HepG2 (cell line): Measurements from ENCODE around the gene FERMT2. TPM values are rescaled to one million over a fixed set of nuclear protein-coding genes. Genes with fewer than 3 reads are reported as not detected.

Experiments
- ATAC-seq: fragments of 200-7000 bp; cut with Tn5 transposase; 3 replicates; pipeline ENCODE4 v1.9.1; 2020; ENCODE audit warnings: mild to moderate bottlenecking, moderate library complexity
- BruUV-seq: library from RNA; stranded (reverse); fragments of 400-500 nt; replicated peaks from 2 replicates; lab custom pipeline; 2021; lab: Mats Ljungman, UMichigan
- CTCF ChIA-PET: fragments of 300-600 bp; formaldehyde crosslinking; extraction: SDS; loops from one replicate; lab custom pipeline; 2021; ENCODE audit warnings: low total read pairs, inconsistent platforms, low intra/inter-chr PET ratio; lab: Yijun Ruan, JAX
- POLR2A ChIA-PET: fragments of 350-600 bp; sonication (Branson Sonifier 250); formaldehyde crosslinking; loops from one replicate; lab custom pipeline; 2020; ENCODE audit warnings: antibody characterized with exemption, inconsistent platforms; lab: Yijun Ruan, JAX
- DNase-seq: peaks from one replicate; pipeline ENCODE4 v3.0.0-alpha.2; 2015; ENCODE audit warnings: low spot score
- FAIRE-seq: peaks from 3 replicates; lab custom pipeline; 2011; peaks lifted over from hg19 to GRCh38; lab: Jason Lieb, UNC
- H2AFZ ChIP-seq: one replicate; pipeline ENCODE4 v1.6.1; 2011; ENCODE audit warnings: low read length, inconsistent platforms
- H3K27ac ChIP-seq: fragments of 300-600 bp; 3 replicates; pipeline ENCODE4 v1.8.0; 2011; ENCODE audit warnings: mixed run types, mild to moderate bottlenecking, mixed read lengths, low read length, inconsistent platforms; ENCODE audit not compliant: insufficient read depth; ENCODE audit errors: extremely low read length
- H3K27me3 ChIP-seq, 2 experiments: fragments of 200-600 bp in 1 of 2; 2 replicates in 1 of 2; 3 replicates in 1 of 2; pipeline versions ENCODE4 v1.6.0 to v1.8.0; 2011; ENCODE audit warnings: low read length in 2 of 2, mild to moderate bottlenecking in 2 of 2, moderate library complexity in 2 of 2, inconsistent platforms in 1 of 2; ENCODE audit not compliant: insufficient read depth in 2 of 2, control insufficient read depth in 1 of 2
- H3K36me3 ChIP-seq, 2 experiments: fragments of 200-600 bp in 1 of 2; replicated peaks in 1 of 2; 2 replicates in 1 of 2; 3 replicates in 1 of 2; pipeline versions ENCODE4 v1.5.1 to v1.8.0; 2011; ENCODE audit warnings: low read length in 2 of 2, inconsistent platforms in 1 of 2; ENCODE audit not compliant: insufficient read depth in 2 of 2, control insufficient read depth in 1 of 2
- H3K4me1 ChIP-seq: 2 replicates; pipeline ENCODE4 v1.5.1; 2012; ENCODE audit warnings: low read length, inconsistent platforms; ENCODE audit not compliant: insufficient read depth
- H3K4me2 ChIP-seq: 2 replicates; pipeline ENCODE4 v1.6.0; 2011; ENCODE audit warnings: low read depth, low read length, inconsistent platforms
- H3K4me3 ChIP-seq, 3 experiments: fragments of 200-600 bp in 1 of 3; sonication (generic), shearing (Covaris generic) in 1 of 3; replicated peaks in 1 of 3; 2 replicates each; pipeline ENCODE4 v1.5.1; 2011 to 2016; ENCODE audit warnings: low read length in 3 of 3, inconsistent platforms in 2 of 3, low read depth in 2 of 3, mild to moderate bottlenecking in 2 of 3, control low read depth in 1 of 3, mixed read lengths in 1 of 3; ENCODE audit not compliant: insufficient read depth in 1 of 3
- H3K79me2 ChIP-seq: one replicate; pipeline ENCODE4 v1.6.1; 2011; ENCODE audit warnings: low read length, inconsistent platforms; ENCODE audit not compliant: insufficient read depth
- H3K9ac ChIP-seq: 2 replicates; pipeline ENCODE4 v1.6.0; 2011; ENCODE audit warnings: mild to moderate bottlenecking, low read depth, low read length, inconsistent platforms; ENCODE audit not compliant: insufficient read depth
- H3K9me3 ChIP-seq: 2 replicates; pipeline ENCODE4 v1.5.1; 2012; ENCODE audit warnings: mild to moderate bottlenecking, low read length
- H4K20me1 ChIP-seq: 2 replicates; pipeline ENCODE4 v1.6.0; 2011; ENCODE audit warnings: inconsistent platforms, mild to moderate bottlenecking, low read length, moderate library complexity; ENCODE audit not compliant: insufficient read depth
- FOXP1 ChIP-seq, 2 experiments: fragments of 450-650 bp in 1 of 2; IDR thresholded peaks; 2 replicates each; pipeline ENCODE4 v1.6.1; 2017 to 2018; ENCODE audit warnings: antibody characterized with exemption in 1 of 2
- KLF12 ChIP-seq: sonication (generic); formaldehyde crosslinking; IDR thresholded peaks from 2 replicates; pipeline ENCODE4 v1.4.0; 2020; ENCODE audit warnings: missing genetic modification reagents, borderline replicate concordance
- MAFK ChIP-seq, 2 experiments: IDR thresholded peaks in 1 of 2; conservative IDR thresholded peaks in 1 of 2; 2 replicates each; pipeline ENCODE4 v1.6.1; 2011; ENCODE audit warnings: improper control_type of control experiment in 2 of 2, low read length in 2 of 2
- NR2F1 ChIP-seq, 2 experiments: fragments of 450-650 bp in 1 of 2; formaldehyde crosslinking in 1 of 2; IDR thresholded peaks; 2 replicates each; pipeline versions ENCODE4 v1.5.0 to v1.6.1; 2016 to 2020; ENCODE audit warnings: mild to moderate bottlenecking in 1 of 2, missing compliant biosample characterization in 1 of 2, missing genetic modification reagents in 1 of 2, moderate library complexity in 1 of 2
- NR2F2 ChIP-seq: IDR thresholded peaks from 2 replicates; pipeline ENCODE4 v1.6.1; 2012; ENCODE audit warnings: low read depth, inconsistent platforms, borderline replicate concordance
- PPARG ChIP-seq: conservative IDR thresholded peaks from 2 replicates; pipeline ENCODE4 v1.6.1; 2016; ENCODE audit warnings: missing biosample characterization, missing genetic modification reagents
- ZC3H13 ChIP-seq: sonication (generic); formaldehyde crosslinking; IDR thresholded peaks from 2 replicates; pipeline ENCODE4 v1.8.1; 2023; ENCODE audit warnings: mild to moderate bottlenecking, missing genetic modification reagents, moderate library complexity
- ZKSCAN5 ChIP-seq: sonication (generic); formaldehyde crosslinking; IDR thresholded peaks from 2 replicates; pipeline ENCODE4 v1.5.1; 2020; ENCODE audit warnings: mild to moderate bottlenecking, missing genetic modification reagents
- ZNF138 ChIP-seq: sonication (generic); formaldehyde crosslinking; IDR thresholded peaks from 2 replicates; pipeline ENCODE4 v1.5.0; 2020; ENCODE audit warnings: mild to moderate bottlenecking, low read depth, missing genetic modification reagents
- WGBS: methylation state at CpG from one replicate; pipeline ENCODE4 v1.1.6; 2017; ENCODE audit warnings: low lambda C conversion rate; 5-methylcytosine and 5-hydroxymethylcytosine counted together
- in situ Hi-C: cut with HindIII; loops from 2 replicates; pipeline ENCODE4 v1.10.0; 2017; ENCODE audit warnings: low pct_unique_long_range_greater_than_20kb; ENCODE audit not compliant: extremely low pct_ligation_motif_present
- intact Hi-C: fragments of 100-400 bp; cut with micrococcal nuclease; formaldehyde crosslinking; loops from one replicate; pipeline ENCODE4 v1.10.0; 2022; ENCODE audit not compliant: unreplicated experiment
- polyA plus RNA-seq, 8 experiments: library from polyadenylated mRNA; depleted of rRNA in 3 of 8; stranded (reverse) in 7 of 8; unstranded in 1 of 8; fragments of >200 nt; fragmentation: Illumina TruSeq in 4 of 8; extraction: Trizol in 4 of 8; gene quantifications; 2 replicates each; pipeline versions ENCODE4 v1.2.1 to v1.2.3, GENCODE V29; 2011 to 2016; ENCODE audit warnings: low read depth in 4 of 8, missing spikeins in 1 of 8, mixed read lengths in 1 of 8; ENCODE audit not compliant: insufficient read depth in 1 of 8
- total RNA-seq, 5 experiments: library from RNA; depleted of rRNA; stranded (reverse); fragments of >200 nt; fragmentation: Illumina TruSeq; extraction: Trizol; gene quantifications; 2 replicates each; pipeline ENCODE4 v1.2.3, GENCODE V29; 2016; ENCODE audit warnings: low read depth in 1 of 5
- TF ChIP-seq, protein P1 (sequence below): IDR thresholded peaks from 2 replicates; pipeline ENCODE4 v1.6.1; 2016
- TF ChIP-seq, protein P2 (sequence below): sonication (generic); formaldehyde crosslinking; IDR thresholded peaks from 2 replicates; pipeline ENCODE4 v1.8.1; 2023; ENCODE audit warnings: mild to moderate bottlenecking, missing genetic modification reagents
- TF ChIP-seq, protein P3 (sequence below): sonication (generic); formaldehyde crosslinking; IDR thresholded peaks from 2 replicates; pipeline ENCODE4 v1.9.0; 2022; ENCODE audit warnings: missing genetic modification reagents, mild to moderate bottlenecking, borderline replicate concordance

Gene FERMT2
- total and polyA plus RNA-seq, 2 of the 13 experiments (the other 11 are each of a cell fraction or from before 2014, with no cell fraction given), result 36.2 to 60.4 TPM

DNA sequence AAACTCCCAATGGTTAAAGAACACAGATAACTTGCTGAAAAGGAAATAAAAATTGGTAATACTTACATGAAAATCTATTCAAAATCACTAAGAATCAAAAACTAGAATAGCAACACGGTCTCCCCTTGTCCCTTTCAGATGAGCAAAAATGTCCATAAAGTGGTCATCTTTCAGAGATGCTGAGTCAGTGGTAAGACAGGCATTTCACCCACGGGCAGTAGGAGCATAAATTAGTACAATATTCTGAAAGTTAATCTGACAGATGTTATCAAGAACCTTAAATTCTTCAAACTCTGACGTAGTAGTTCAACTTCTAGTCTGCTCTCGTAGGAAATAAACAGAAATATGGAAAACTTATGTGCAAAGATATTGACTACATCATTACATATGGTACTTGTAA is 126.4 kb downstream of the FERMT2 start:
- no peak overlapping the region for H3K27ac ChIP-seq
- H3K4me3 ChIP-seq, result no peak overlapping the region
- ATAC-seq, result no peak
- no peak overlapping the region for H3K4me2 ChIP-seq
- TF ChIP-seq, protein P1, sequence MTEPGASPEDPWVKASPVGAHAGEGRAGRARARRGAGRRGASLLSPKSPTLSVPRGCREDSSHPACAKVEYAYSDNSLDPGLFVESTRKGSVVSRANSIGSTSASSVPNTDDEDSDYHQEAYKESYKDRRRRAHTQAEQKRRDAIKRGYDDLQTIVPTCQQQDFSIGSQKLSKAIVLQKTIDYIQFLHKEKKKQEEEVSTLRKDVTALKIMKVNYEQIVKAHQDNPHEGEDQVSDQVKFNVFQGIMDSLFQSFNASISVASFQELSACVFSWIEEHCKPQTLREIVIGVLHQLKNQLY, result no peak
- peak; percentile 10 to 32; a peak in 1 of 4 replicates for TF ChIP-seq MAFK (conservative IDR thresholded peaks at IDR 0.05 in 1 of 2, IDR thresholded peaks at IDR 0.05 in 1 of 2; ENCODE audit: low read length in 2 of 2)
- TF ChIP-seq PPARG (CRISPR knock-in tag), result no peak
- TF ChIP-seq, all 625 proteins: peak for 1
- Histone ChIP-seq H3K79me2 (no peaks in the 10 kb centered on the region), H3K27me3 (no peaks in the 10 kb centered on the region), H3K9me3 (no peaks in the 10 kb centered on the region), H4K20me1 (no peaks in the 10 kb centered on the region), H2AFZ (no peak overlapping the region), H3K9ac (no peak overlapping the region), H3K4me1 (peaks cover 67% of the 10 kb centered on the region), H3K36me3 (no peaks in the 10 kb centered on the region)
- no peak for FAIRE-seq
- POLR2A ChIA-PET, result interaction anchor here (1.8 kb wide), 1 partner anchor 127 kb away, joined by 3 read pairs; the partner anchor contains the start of gene FERMT2
- BruUV-seq, result no TSS peak
- CTCF ChIA-PET, result interaction anchor here (2.4 kb wide), 1 partner anchor 17 kb away, joined by 5 read pairs; no protein-coding TSS in a partner anchor
- intact Hi-C loops, result loop anchor here (5.0 kb wide), 1 partner anchor 483 kb away; no protein-coding TSS in a partner anchor
- 86% methylated on average over 4 of the region's 4 CpGs for WGBS
- DNase-seq, result no peak
- in situ Hi-C loops, result loop anchor here (5.0 kb wide), 1 partner anchor 138 kb away; no protein-coding TSS in a partner anchor

DNA sequence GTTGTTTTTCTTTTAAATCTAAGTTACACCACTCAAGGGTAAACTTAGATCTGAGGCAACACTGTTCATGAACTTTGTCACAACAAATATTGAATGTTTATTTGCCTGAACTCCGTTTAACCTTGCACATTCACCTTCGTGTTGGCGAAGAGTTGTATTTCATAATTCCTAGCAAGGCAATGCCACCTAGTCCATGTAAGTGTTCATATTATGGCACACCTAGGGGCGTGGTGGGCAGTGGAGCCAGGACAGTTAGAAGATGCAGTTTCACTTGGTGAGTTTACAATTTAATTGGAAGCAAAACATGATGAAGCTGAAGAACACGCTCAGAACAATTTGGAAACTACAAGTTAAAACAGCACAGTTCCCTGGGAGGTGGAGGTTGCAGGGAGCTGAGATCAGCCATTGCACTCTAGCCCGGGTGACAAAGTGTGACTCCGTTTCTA is 129.0 kb downstream of the FERMT2 start:
- H3K9ac ChIP-seq, result no peak overlapping the region
- ChIA-PET CTCF (no interaction called here), POLR2A (no interaction called here)
- no peaks in the 10 kb centered on the region for H3K36me3 ChIP-seq
- in situ Hi-C loops, result loop anchor here (5.0 kb wide), 1 partner anchor 140 kb away; no protein-coding TSS in a partner anchor
- H3K27me3 ChIP-seq, result no peaks in the 10 kb centered on the region
- ATAC-seq (peak; percentile 95), FAIRE-seq (peak; percentile 74), DNase-seq (peak; percentile 93)
- no peaks in the 10 kb centered on the region for H3K9me3 ChIP-seq
- no peak overlapping the region for H2AFZ ChIP-seq
- H3K27ac ChIP-seq, result peak overlapping the region; percentile 79
- H3K4me1 ChIP-seq, result peaks cover 46% of the 10 kb centered on the region
- peak overlapping the region in 2 of 3 experiments; percentile 22 to 48; a peak in 2 of 6 replicates for H3K4me3 ChIP-seq
- intact Hi-C loops, result loop anchor here (1.0 to 5.0 kb wide), 2 partner anchors 31 to 485 kb away; partner anchors contain the start of gene GNPNAT1
- BruUV-seq, result no TSS peak
- no peaks in the 10 kb centered on the region for H3K79me2 ChIP-seq
- H4K20me1 ChIP-seq, result no peaks in the 10 kb centered on the region
- H3K4me2 ChIP-seq, result peak overlapping the region; percentile 79
- 2% methylated on average over 7 of the region's 7 CpGs for WGBS
- TF ChIP-seq, protein P2, sequence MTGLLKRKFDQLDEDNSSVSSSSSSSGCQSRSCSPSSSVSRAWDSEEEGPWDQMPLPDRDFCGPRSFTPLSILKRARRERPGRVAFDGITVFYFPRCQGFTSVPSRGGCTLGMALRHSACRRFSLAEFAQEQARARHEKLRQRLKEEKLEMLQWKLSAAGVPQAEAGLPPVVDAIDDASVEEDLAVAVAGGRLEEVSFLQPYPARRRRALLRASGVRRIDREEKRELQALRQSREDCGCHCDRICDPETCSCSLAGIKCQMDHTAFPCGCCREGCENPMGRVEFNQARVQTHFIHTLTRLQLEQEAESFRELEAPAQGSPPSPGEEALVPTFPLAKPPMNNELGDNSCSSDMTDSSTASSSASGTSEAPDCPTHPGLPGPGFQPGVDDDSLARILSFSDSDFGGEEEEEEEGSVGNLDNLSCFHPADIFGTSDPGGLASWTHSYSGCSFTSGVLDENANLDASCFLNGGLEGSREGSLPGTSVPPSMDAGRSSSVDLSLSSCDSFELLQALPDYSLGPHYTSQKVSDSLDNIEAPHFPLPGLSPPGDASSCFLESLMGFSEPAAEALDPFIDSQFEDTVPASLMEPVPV (CRISPR knock-in tag), result no peak
- TF ChIP-seq ZNF138 (no peak), NR2F1 (CRISPR knock-in tag; IDR thresholded peaks at IDR 0.05) (peak; percentile 82 to 84), FOXP1 (IDR thresholded peaks at IDR 0.05) (peak; percentile 96), FOXP1 (CRISPR knock-in tag; IDR thresholded peaks at IDR 0.05) (peak; percentile 99), ZKSCAN5 (CRISPR knock-in tag) (no peak), NR2F2 (peak; percentile 94), ZC3H13 (CRISPR knock-in tag) (no peak), KLF12 (CRISPR knock-in tag) (peak; percentile 72; the same call in 1 of the 2 replicates)
- TF ChIP-seq, protein P3, sequence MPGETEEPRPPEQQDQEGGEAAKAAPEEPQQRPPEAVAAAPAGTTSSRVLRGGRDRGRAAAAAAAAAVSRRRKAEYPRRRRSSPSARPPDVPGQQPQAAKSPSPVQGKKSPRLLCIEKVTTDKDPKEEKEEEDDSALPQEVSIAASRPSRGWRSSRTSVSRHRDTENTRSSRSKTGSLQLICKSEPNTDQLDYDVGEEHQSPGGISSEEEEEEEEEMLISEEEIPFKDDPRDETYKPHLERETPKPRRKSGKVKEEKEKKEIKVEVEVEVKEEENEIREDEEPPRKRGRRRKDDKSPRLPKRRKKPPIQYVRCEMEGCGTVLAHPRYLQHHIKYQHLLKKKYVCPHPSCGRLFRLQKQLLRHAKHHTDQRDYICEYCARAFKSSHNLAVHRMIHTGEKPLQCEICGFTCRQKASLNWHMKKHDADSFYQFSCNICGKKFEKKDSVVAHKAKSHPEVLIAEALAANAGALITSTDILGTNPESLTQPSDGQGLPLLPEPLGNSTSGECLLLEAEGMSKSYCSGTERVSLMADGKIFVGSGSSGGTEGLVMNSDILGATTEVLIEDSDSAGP (CRISPR knock-in tag), result no peak
